ENCODE measurements around the gene CTSF.

The CTSF gene

GRCh38 chr11:66529655-66530054 is 38.8 kb downstream of the CTSF start:
- no peak for DNase-seq

- DNase-seq, result no peak
Observed at GRCh38 chr11:66529069-66529468, 39.3 kb downstream of the CTSF start.

- DNase-seq, result no peak
Observed at GRCh38 chr11:66524304-66525040, 43.9 kb downstream of the CTSF start.

- DNase-seq, result no peak
Observed at GRCh38 chr11:66523611-66524010, 44.8 kb downstream of the CTSF start.

All from cortex of kidney (tissue), 1 donor.